ENCODE data around the gene ARHGAP24.

The ARHGAP24 gene

GRCh38 chr4:85747882-85748491 lies 273.0 kb downstream of the ARHGAP24 start:
- DNase-seq: peak; percentile 26

GRCh38 chr4:85748654-85749053 lies 273.7 kb downstream of the ARHGAP24 start:
- DNase-seq: no peak

GRCh38 chr4:85751866-85752265 lies 276.9 kb downstream of the ARHGAP24 start:
- DNase-seq: no peak

GRCh38 chr4:85755285-85755684 lies 280.3 kb downstream of the ARHGAP24 start:
- no peak for DNase-seq

- DNase-seq: no peak
Measured at GRCh38 chr4:85756938-85757337, 282.0 kb downstream of the ARHGAP24 start.

GRCh38 chr4:85759388-85759787 lies 284.4 kb downstream of the ARHGAP24 start:
- no peak for DNase-seq

- DNase-seq: no peak
Measured at GRCh38 chr4:85760511-85760910, 285.6 kb downstream of the ARHGAP24 start.

- DNase-seq: no peak
Measured at GRCh38 chr4:85761803-85762528, 287.0 kb downstream of the ARHGAP24 start.

- no peak for DNase-seq
Measured at GRCh38 chr4:85762529-85762871, 287.6 kb downstream of the ARHGAP24 start.

GRCh38 chr4:85763202-85763601 lies 288.3 kb downstream of the ARHGAP24 start:
- DNase-seq: no peak

- DNase-seq: no peak
Measured at GRCh38 chr4:85767649-85768048, 292.7 kb downstream of the ARHGAP24 start.

- no peak for DNase-seq
Measured at GRCh38 chr4:85769009-85769408, 294.1 kb downstream of the ARHGAP24 start.

- no peak for DNase-seq
Measured at GRCh38 chr4:85772470-85772869, 297.5 kb downstream of the ARHGAP24 start.

GRCh38 chr4:85773372-85773771 lies 298.4 kb downstream of the ARHGAP24 start:
- DNase-seq: no peak

- no peak for DNase-seq
Measured at GRCh38 chr4:85774000-85774399, 299.1 kb downstream of the ARHGAP24 start.

GRCh38 chr4:85774489-85774888 lies 299.5 kb downstream of the ARHGAP24 start:
- no peak for DNase-seq

GRCh38 chr4:85776096-85776495 lies 301.1 kb downstream of the ARHGAP24 start:
- no peak for DNase-seq

- DNase-seq: no peak
Measured at GRCh38 chr4:85776579-85776978, 301.6 kb downstream of the ARHGAP24 start.

- DNase-seq: no peak
Measured at GRCh38 chr4:85777908-85778631, 303.1 kb downstream of the ARHGAP24 start.

- no peak for DNase-seq
Measured at GRCh38 chr4:85778632-85779131, 303.7 kb downstream of the ARHGAP24 start.

GRCh38 chr4:85779165-85779564 lies 304.2 kb downstream of the ARHGAP24 start:
- no peak for DNase-seq

GRCh38 chr4:85780664-85781063 lies 305.7 kb downstream of the ARHGAP24 start:
- no peak for DNase-seq

GRCh38 chr4:85783483-85783882 lies 308.5 kb downstream of the ARHGAP24 start:
- no peak for DNase-seq

- no peak for DNase-seq
Measured at GRCh38 chr4:85783900-85784299, 308.9 kb downstream of the ARHGAP24 start.

Data from NCI-H1092 (cell line).